Esophagus squamous epithelium (tissue), 5 donors: ENCODE measurements around the gene FMNL3. TPM values are rescaled to one million over a fixed set of nuclear protein-coding genes. Genes with fewer than 3 reads are reported as not detected.
"Not testable (repeated sequence)": the region's sequence is repeated elsewhere in the genome, so short reads cannot be mapped to it uniquely, and the experiment has no call there.

Experiments used
- DNase-seq: peaks from one replicate; lab custom pipeline; 2025; lab: John Stamatoyannopoulos, UW
- H3K27ac ChIP-seq, 4 donors: fragments of 200-600 bp; sonication (generic); one replicate each; pipeline ENCODE4 v1.5.1; 2016 to 2019; ENCODE audit warnings: mild to moderate bottlenecking in 1 of 4
- H3K27me3 ChIP-seq, 4 donors: fragments of 200-600 bp; sonication (generic); 1 replicate in 3 of 4; 2 replicates in 1 of 4; pipeline versions ENCODE4 v1.5.1 to v1.6.0; 2017 to 2021; ENCODE audit warnings: antibody characterized with exemption in 1 of 4
- H3K36me3 ChIP-seq, 3 donors: fragments of 200-600 bp; sonication (generic); one replicate each; pipeline ENCODE4 v1.5.1; 2016 to 2019
- H3K4me1 ChIP-seq, 3 donors: fragments of 200-600 bp; sonication (generic); one replicate each; pipeline ENCODE4 v1.5.1; 2017 to 2019
- H3K4me3 ChIP-seq, 4 donors: fragments of 200-600 bp; sonication (generic); 1 replicate in 3 of 4; 2 replicates in 1 of 4; pipeline ENCODE4 v1.5.1; 2016 to 2019; ENCODE audit warnings: mild to moderate bottlenecking in 2 of 4, moderate library complexity in 1 of 4
- H3K9me3 ChIP-seq, 3 donors: fragments of 200-600 bp; sonication (generic); one replicate each; pipeline ENCODE4 v1.5.1; 2016 to 2019
- POLR2A ChIP-seq, 4 donors: fragments of 450-650 bp; IDR thresholded peaks; one replicate each; pipeline ENCODE4 v1.6.1; 2017; ENCODE audit warnings: antibody characterized with exemption in 4 of 4, mild to moderate bottlenecking in 4 of 4, moderate library complexity in 3 of 4
- WGBS, 2 donors: methylation state at CpG; one replicate each; pipeline ENCODE4 v1.1.5; 2018; 5-methylcytosine and 5-hydroxymethylcytosine counted together
- intact Hi-C: fragments of 100-400 bp; cut with DNase I; formaldehyde crosslinking; loops from one replicate; pipeline ENCODE4 v1.15.0; 2022
- total RNA-seq, 4 donors: library from RNA; depleted of rRNA; stranded (reverse); fragments of >200 nt; gene quantifications; one replicate each; pipeline ENCODE4 v1.1.0, GENCODE V29; 2016
- TF ChIP-seq, protein P1 (sequence below), 6 experiments: fragments of 450-650 bp in 4 of 6; fragments of 200-600 bp in 2 of 6; sonication (generic) in 2 of 6; IDR thresholded peaks; one replicate each; pipeline ENCODE4 v1.5.1; 2016 to 2019; ENCODE audit warnings: antibody characterized with exemption in 6 of 6, mild to moderate bottlenecking in 4 of 6, moderate library complexity in 4 of 6
- donor health status: DM: yes; HTN: yes; CAD: no.

The FMNL3 gene
- total RNA-seq, 4 donors from 2014 or later: 5.2 to 7.6 (median 5.8) TPM

DNA sequence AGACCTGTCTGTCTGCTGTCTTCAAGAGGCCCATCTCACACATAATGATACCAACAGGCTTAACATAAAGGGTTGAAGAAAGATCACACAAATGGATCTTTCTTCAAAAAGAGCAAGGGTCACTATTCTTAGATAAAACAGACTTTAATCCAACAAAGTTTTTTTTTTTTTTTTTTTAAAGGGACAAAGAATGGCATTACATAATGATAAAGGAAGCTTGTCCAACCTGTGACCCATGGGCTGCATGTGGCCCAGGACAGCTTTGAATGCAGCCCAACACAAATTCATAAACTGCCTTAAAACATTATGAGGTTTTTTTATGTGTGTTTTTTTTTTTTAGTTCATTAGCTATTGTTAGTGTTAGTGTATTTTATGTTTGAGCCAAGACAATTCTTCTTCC lies 95.0 kb downstream of the FMNL3 start:
- Histone ChIP-seq H3K27me3 (no peaks in the 10 kb centered on the region), H3K9me3 (peaks cover 0 to 10% (median 0%) of the 10 kb centered on the region in 3 donors), H3K27ac (no peak overlapping the region), H3K4me1 (no peaks in the 10 kb centered on the region), H3K4me3 (no peak overlapping the region), H3K36me3 (no peaks in the 10 kb centered on the region)
- no peak for TF ChIP-seq POLR2A (IDR thresholded peaks at IDR 0.05)
- TF ChIP-seq, protein P1, sequence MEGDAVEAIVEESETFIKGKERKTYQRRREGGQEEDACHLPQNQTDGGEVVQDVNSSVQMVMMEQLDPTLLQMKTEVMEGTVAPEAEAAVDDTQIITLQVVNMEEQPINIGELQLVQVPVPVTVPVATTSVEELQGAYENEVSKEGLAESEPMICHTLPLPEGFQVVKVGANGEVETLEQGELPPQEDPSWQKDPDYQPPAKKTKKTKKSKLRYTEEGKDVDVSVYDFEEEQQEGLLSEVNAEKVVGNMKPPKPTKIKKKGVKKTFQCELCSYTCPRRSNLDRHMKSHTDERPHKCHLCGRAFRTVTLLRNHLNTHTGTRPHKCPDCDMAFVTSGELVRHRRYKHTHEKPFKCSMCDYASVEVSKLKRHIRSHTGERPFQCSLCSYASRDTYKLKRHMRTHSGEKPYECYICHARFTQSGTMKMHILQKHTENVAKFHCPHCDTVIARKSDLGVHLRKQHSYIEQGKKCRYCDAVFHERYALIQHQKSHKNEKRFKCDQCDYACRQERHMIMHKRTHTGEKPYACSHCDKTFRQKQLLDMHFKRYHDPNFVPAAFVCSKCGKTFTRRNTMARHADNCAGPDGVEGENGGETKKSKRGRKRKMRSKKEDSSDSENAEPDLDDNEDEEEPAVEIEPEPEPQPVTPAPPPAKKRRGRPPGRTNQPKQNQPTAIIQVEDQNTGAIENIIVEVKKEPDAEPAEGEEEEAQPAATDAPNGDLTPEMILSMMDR (IDR thresholded peaks at IDR 0.05): no peak
- intact Hi-C loops: no loop called here
- DNase-seq: no peak

DNA sequence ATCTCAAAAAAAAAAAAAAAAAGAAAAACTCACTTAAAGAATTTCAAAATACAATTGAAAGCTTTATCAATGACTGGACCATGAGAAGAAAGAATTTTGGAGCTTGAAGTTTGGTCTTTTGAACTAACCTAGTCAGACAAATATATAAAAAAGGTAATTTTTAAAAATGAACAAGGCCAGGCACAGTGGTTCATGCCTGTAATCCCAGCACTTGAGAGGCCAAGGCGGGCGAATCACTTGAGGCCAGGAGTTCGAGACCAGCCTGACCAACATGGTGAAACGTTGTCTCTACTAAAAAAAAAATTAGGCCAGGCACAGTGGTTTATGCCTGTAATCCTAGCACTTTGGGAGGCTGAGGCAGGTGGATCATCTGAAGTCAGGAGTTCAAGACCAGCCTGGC lies 96.4 kb downstream of the FMNL3 start:
- H3K36me3 ChIP-seq, H3K27ac ChIP-seq, H3K9me3 ChIP-seq, intact Hi-C loops, DNase-seq, H3K27me3 ChIP-seq, H3K4me1 ChIP-seq, H3K4me3 ChIP-seq: not testable (repeated sequence)
- WGBS, 2 donors: 91 to 93% methylated on average over 4 of the region's 4 CpGs

DNA sequence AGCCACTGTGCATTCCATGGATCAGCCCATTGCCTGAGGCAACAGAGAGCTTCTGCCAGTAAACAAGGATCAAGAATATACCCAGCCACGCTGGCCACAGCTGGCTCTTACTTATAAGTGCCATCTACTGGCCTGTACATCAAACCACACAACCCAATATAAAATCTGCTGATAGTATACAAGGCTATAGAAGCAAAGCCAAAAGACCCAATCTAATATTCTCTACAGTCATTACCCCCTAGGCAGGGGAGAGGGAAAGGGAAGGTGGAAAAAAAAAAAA lies 97.4 kb downstream of the FMNL3 start:
- TF ChIP-seq POLR2A (IDR thresholded peaks at IDR 0.05): no peak
- TF ChIP-seq, protein P1 (IDR thresholded peaks at IDR 0.05): no peak
- H3K4me1 ChIP-seq: no peaks in the 10 kb centered on the region
- no peaks in the 10 kb centered on the region for H3K36me3 ChIP-seq
- H3K4me3 ChIP-seq: no peak overlapping the region
- H3K27me3 ChIP-seq: no peaks in the 10 kb centered on the region
- no peak overlapping the region for H3K27ac ChIP-seq
- H3K9me3 ChIP-seq: peaks cover 0 to 10% (median 0%) of the 10 kb centered on the region in 3 donors
- intact Hi-C loops: no loop called here
- DNase-seq: no peak
- 33% methylated on average over 1 of the region's 1 CpG; no CpG with 5 or more reads in 1 of the 2 donors for WGBS, 2 donors

DNA sequence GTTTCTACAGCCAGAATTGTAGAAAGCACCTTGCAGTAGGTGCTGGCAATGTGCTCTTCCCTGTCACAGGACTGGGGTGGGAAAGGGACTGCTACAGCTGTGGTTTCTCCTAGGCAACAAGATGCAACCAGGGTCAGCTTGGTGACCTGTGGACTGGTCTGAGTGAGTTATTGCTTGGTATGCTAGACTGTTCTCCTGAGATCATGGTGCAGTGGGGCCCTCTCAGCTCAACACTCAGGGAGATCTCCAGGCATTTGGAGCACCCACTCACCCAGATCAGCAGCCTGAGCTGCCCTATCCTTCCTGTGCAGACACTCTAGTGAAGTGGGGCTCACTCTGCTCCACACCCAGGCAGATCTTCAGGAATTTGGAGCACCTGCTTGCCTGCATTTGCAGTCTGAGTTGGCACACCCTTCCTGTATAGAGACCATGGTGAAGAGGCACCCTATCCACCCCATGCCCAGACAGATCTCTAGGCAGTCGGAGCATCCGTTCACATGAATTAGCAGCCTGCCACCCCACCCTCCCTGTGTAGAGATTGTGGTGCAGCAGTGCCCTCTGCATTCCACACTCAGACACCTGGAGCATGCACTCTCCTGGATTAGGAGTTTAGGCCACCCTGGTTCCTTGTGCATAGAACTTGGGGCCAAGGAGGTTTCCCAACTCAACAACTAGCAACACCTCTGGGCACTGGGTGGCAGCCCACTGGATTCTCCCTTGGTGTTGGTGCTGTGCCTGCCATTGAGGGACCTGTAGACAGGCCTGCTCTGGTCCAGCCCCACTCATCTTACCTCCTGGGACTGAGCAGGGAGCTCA lies 97.9 kb downstream of the FMNL3 start:
- WGBS, 2 donors: 40 to 80% methylated on average over 1 to 2 of the region's 2 CpGs
- intact Hi-C loops: no loop called here
- DNase-seq: no peak
- TF ChIP-seq, protein P1 (IDR thresholded peaks at IDR 0.05): no peak
- no peak for TF ChIP-seq POLR2A (IDR thresholded peaks at IDR 0.05)
- Histone ChIP-seq H3K27me3 (no peaks in the 10 kb centered on the region), H3K36me3 (no peaks in the 10 kb centered on the region), H3K27ac (no peak overlapping the region), H3K4me1 (no peaks in the 10 kb centered on the region), H3K4me3 (no peak overlapping the region), H3K9me3 (peaks cover 0 to 10% (median 0%) of the 10 kb centered on the region in 3 donors)

DNA sequence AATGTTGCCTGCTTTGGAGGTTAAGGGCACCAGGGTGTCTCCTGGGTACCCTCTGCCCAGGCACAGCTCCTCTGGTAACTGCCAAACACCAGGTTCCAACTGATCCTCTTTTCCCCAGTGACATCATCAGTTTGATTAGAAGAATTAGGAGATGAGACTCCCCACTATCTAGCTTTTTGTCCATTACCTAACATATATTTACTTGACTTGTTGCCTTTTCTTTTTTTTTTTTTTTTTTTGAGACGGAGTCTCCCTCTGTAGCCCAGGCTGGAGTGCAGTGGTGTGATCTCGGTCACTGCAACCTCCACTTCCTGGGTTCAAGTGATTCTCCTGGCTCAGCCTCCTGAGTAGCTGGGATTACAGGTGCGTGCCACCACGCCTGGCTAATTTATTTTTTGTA lies 101.7 kb downstream of the FMNL3 start, which contains the start of gene FAM186B:
Gene FAM186B (minus strand): TSS at position 101 of the 400 bp plus-strand sequence. CDS start 162 bp downstream, outside the sequence.
- H3K36me3 ChIP-seq, H3K4me3 ChIP-seq, H3K27ac ChIP-seq, H3K27me3 ChIP-seq, H3K4me1 ChIP-seq, H3K9me3 ChIP-seq, intact Hi-C loops, DNase-seq: not testable (repeated sequence)
- 86 to 93% methylated on average over 4 of the region's 4 CpGs for WGBS, 2 donors

DNA sequence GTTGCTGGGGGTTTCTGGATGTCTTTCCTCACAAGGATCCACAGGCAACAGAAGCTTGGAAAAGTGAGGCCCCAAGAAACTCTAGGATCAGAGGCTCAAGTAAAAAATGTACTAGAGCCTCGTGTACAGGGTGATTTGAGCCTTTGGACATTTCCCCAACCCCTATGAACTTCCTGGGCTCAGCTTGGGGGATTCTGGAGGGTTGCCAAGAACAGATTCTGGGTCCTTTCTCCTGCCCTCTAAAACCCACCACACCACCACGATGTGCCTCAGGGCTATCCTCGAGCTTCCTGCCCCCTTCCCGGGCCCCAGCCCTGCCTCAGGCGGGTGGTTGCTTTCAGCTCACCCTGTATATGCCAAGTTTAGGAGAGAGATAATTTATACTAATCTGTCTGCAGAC lies 102.3 kb downstream of the FMNL3 start:
- Histone ChIP-seq H3K36me3 (no peaks in the 10 kb centered on the region), H3K4me3 (no peak overlapping the region), H3K9me3 (no peaks in the 10 kb centered on the region), H3K27ac (no peak overlapping the region), H3K27me3 (no peaks in the 10 kb centered on the region), H3K4me1 (no peaks in the 10 kb centered on the region)
- TF ChIP-seq, protein P1 (IDR thresholded peaks at IDR 0.05): no peak
- no peak for TF ChIP-seq POLR2A (IDR thresholded peaks at IDR 0.05)
- 64 to 73% methylated on average over 5 of the region's 5 CpGs for WGBS, 2 donors
- intact Hi-C loops: no loop called here
- DNase-seq: no peak
